ENCODE measurements around the gene EIF5AL1.

- no peak for TF ChIP-seq CTCF (IDR thresholded peaks at IDR 0.05)
- no peak for TF ChIP-seq POLR2A (IDR thresholded peaks at IDR 0.05)
These were observed 47.9 kb downstream of the EIF5AL1 start, which contains the start of gene SFTPA2 for GRCh38 chr10:79560160-79560709.
